Measurements from ENCODE around the gene FSD2.

The FSD2 gene

DNA sequence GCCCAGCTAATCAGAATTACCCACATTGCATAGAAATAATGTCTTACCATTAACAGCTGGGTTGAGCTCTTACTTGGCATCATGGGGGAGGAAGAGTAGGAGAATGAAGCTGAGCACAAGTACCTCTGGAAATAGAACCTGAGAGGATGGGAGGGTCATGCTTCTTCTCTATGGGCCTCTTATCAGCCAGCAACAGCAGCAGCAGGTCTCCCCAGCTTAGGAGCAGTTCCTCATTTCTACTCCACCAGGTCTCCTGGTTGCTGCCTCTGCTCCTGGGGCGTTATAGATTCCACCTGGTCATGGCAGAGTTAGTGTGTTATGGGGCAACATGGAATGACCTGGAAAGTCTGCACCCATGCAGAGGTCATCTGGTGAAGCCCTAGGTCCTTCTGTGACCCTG is 3.4 kb downstream of the FSD2 start:
- peaks cover 16% of the 10 kb centered on the region; the same call in 1 of the 2 replicates for H3K27me3 ChIP-seq
- H3K9me3 ChIP-seq, result no peaks in the 10 kb centered on the region
- TF ChIP-seq, protein P1, sequence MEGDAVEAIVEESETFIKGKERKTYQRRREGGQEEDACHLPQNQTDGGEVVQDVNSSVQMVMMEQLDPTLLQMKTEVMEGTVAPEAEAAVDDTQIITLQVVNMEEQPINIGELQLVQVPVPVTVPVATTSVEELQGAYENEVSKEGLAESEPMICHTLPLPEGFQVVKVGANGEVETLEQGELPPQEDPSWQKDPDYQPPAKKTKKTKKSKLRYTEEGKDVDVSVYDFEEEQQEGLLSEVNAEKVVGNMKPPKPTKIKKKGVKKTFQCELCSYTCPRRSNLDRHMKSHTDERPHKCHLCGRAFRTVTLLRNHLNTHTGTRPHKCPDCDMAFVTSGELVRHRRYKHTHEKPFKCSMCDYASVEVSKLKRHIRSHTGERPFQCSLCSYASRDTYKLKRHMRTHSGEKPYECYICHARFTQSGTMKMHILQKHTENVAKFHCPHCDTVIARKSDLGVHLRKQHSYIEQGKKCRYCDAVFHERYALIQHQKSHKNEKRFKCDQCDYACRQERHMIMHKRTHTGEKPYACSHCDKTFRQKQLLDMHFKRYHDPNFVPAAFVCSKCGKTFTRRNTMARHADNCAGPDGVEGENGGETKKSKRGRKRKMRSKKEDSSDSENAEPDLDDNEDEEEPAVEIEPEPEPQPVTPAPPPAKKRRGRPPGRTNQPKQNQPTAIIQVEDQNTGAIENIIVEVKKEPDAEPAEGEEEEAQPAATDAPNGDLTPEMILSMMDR (IDR thresholded peaks at IDR 0.05; ENCODE audit: low read depth, low read length), result no peak
- H3K4me3 ChIP-seq (ENCODE audit: low read depth, low read length), result no peak overlapping the region
- H3K36me3 ChIP-seq, result no peaks in the 10 kb centered on the region
- H3K4me1 ChIP-seq, result no peaks in the 10 kb centered on the region
- DNase-seq, result no peak

DNA sequence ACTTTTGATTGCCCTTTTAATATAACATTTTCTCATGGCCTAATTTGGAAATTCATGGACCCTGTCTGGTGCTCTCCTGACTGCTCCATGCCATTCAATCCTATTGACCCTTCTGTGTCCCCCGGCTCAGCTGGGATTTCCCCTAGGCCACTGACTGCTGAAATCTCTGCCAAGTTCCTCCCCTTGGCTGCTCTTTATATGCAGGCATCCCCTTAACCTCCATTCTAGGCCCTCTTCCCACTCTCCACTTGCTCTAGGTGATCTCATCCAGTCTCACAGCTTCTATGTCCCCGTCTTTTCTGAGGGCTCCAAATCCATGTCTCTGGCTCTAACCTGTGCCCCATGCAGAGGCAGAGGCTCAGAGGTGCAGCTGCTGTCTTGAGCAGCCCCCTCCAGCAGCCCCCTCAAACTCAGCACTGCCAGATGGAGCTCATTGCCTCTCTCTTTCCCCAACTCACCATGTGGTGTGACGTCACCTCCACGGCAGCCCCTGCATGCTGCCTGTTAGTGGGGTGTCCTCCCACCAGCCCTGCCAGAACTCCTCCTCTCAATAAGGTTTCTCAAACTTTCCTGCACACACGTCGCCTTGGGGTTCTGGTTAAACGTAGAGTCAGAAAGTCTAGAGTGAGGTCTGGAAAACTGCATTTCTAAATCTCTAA is 6.6 kb downstream of the FSD2 start:
- Histone ChIP-seq H3K36me3 (no peaks in the 10 kb centered on the region), H3K27me3 (peaks cover 32% of the 10 kb centered on the region), H3K4me1 (no peaks in the 10 kb centered on the region), H3K9me3 (no peaks in the 10 kb centered on the region), H3K4me3 (ENCODE audit: low read depth, low read length) (no peak overlapping the region)
- TF ChIP-seq, protein P1 (IDR thresholded peaks at IDR 0.05; ENCODE audit: low read depth, low read length), result no peak
- DNase-seq, result no peak

DNA sequence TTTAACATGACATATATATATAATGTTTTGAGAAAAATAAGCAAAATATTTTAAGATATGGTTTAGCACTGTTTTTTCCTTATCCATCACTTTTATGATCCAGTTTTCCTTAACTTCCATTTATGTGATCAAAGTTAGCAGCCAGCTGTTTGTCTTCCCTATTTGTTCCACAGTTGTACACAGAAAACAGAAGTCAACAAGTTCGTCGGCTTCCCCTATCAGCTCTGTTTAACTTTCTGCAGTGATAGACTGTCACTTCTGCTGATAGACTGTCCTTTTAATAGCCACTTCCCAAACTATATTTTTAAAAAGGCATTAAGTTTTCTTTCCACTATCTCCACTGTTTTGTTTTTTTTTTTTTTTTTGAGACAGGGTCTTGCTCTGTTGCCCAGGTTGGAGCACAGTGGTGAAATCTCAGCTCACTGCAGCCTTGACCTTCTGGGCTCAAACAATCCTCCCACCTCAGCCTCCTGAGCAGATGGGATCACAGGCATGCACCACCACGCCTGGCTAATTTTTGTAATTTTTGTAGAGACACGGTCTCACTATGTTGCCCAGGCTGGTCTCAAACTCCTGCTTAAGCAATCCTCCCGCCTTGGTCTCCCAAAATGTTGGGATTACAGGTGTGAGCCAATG is 7.2 kb downstream of the FSD2 start:
- Histone ChIP-seq H3K36me3 (no peaks in the 10 kb centered on the region), H3K4me1 (no peaks in the 10 kb centered on the region), H3K4me3 (ENCODE audit: low read depth, low read length) (no peak overlapping the region), H3K27me3 (peaks cover 39% of the 10 kb centered on the region), H3K9me3 (no peaks in the 10 kb centered on the region)
- TF ChIP-seq, protein P1 (IDR thresholded peaks at IDR 0.05; ENCODE audit: low read depth, low read length), result no peak
- no peak for DNase-seq

DNA sequence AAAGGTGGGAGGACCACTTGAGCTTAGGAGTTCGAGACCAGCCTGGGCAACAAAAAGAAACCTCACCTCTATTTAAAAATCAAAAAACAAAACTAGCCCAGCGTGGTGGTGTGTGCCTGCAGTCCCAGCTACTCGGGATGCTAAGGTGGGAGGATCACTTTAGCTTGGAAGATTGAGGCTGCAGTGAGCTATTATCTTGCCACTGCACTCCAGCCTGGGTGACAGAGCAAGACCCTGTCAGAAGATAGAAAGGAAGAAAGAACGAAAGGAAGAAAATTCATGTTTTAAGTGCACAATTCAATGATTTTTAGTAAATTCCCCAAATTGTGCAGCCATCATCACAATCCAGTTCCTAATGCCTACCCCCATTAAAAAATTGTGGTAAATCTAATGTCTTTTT is 7.8 kb downstream of the FSD2 start:
- Histone ChIP-seq H3K4me3 (ENCODE audit: low read depth, low read length) (no peak overlapping the region), H3K36me3 (no peaks in the 10 kb centered on the region), H3K4me1 (no peaks in the 10 kb centered on the region), H3K27me3 (peaks cover 39% of the 10 kb centered on the region), H3K9me3 (no peaks in the 10 kb centered on the region)
- TF ChIP-seq, protein P1 (IDR thresholded peaks at IDR 0.05; ENCODE audit: low read depth, low read length), result no peak
- DNase-seq, result no peak

DNA sequence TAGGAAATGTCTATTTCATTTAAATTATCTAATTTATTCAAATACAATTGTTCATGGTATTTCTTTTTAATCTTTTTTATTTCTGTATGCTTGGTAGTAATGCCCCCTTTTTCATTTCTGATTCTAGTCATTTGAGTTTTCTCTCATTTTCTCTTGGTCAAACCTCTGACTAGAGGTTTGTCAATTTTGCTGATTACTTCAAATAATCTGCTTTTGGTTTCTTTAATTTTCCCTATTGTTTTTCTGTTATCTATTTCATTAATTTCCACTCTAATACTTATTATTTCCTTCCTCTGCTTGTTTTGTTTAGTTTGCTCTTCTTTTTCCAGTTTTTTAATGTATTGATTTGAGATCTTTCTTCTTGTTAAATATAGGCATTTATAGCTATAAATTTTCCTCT is 12.1 kb downstream of the FSD2 start:
- no peaks in the 10 kb centered on the region for H3K9me3 ChIP-seq
- TF ChIP-seq, protein P1 (IDR thresholded peaks at IDR 0.05; ENCODE audit: low read depth, low read length), result no peak
- H3K4me1 ChIP-seq, result no peaks in the 10 kb centered on the region
- H3K36me3 ChIP-seq, result no peaks in the 10 kb centered on the region
- no peak overlapping the region for H3K4me3 ChIP-seq (ENCODE audit: low read depth, low read length)
- peaks cover 31% of the 10 kb centered on the region for H3K27me3 ChIP-seq
- DNase-seq, result no peak

DNA sequence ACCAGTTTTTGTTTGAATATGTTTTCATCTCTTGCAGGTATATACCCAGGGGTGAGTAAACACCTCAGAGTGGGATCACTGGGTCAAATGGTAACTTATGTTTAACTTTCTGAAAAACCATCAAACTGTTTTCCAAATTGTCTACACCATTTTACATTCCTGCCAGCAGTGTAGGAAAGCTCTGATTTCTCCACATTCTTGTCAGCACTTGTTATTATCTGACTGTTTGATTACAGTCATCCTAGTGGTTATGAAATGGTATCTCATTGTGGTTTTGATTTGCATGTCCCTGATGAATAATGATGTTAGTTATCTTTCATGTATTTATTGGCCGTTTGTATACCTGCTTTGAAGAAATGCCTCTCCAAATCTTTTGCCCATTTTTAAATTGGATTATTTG is 13.8 kb downstream of the FSD2 start:
- H3K36me3 ChIP-seq, result no peaks in the 10 kb centered on the region
- no peak for DNase-seq
- H3K4me1 ChIP-seq, result no peaks in the 10 kb centered on the region
- no peak overlapping the region for H3K4me3 ChIP-seq (ENCODE audit: low read depth, low read length)
- H3K27me3 ChIP-seq, result peaks cover 31% of the 10 kb centered on the region
- no peaks in the 10 kb centered on the region for H3K9me3 ChIP-seq
- TF ChIP-seq, protein P1 (IDR thresholded peaks at IDR 0.05; ENCODE audit: low read depth, low read length), result no peak
